DND-41 (cell line): ENCODE results near the gene TFCP2.

Experiments used
- EZH2 ChIP-seq: IDR thresholded peaks from 3 replicates; pipeline ENCODE4 v1.6.1; 2012; ENCODE audit warnings: borderline replicate concordance, low read depth, mild to moderate bottlenecking, moderate library complexity, low read length, inconsistent platforms; ENCODE audit not compliant: severe bottlenecking
- TF ChIP-seq, protein P1 (sequence below): IDR thresholded peaks from 2 replicates; pipeline ENCODE4 v1.5.1; 2012; ENCODE audit warnings: borderline replicate concordance, low read length, moderate library complexity, mild to moderate bottlenecking; ENCODE audit not compliant: poor library complexity, severe bottlenecking; ENCODE audit errors: extremely low read depth

DNA sequence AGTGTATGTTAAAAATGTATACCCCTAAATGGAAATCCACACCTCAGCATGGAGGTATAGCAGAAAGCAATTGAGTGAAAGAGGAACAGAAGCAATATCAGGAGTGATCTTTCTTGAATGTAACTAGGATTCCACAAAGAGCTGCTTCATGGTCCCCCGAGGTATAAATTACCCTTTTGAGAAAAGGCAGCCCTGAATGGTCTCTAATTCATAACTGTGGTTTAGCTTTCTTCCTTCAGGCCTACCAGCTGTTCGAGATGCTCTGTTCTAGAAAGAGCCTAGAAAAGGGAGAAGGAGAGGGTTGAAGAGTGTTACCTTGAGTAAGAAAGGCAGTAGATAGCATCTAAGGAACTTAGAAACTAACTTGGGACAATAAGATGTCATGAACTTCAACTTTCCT, 46.6 kb downstream of the TFCP2 start:
- TF ChIP-seq, protein P1, sequence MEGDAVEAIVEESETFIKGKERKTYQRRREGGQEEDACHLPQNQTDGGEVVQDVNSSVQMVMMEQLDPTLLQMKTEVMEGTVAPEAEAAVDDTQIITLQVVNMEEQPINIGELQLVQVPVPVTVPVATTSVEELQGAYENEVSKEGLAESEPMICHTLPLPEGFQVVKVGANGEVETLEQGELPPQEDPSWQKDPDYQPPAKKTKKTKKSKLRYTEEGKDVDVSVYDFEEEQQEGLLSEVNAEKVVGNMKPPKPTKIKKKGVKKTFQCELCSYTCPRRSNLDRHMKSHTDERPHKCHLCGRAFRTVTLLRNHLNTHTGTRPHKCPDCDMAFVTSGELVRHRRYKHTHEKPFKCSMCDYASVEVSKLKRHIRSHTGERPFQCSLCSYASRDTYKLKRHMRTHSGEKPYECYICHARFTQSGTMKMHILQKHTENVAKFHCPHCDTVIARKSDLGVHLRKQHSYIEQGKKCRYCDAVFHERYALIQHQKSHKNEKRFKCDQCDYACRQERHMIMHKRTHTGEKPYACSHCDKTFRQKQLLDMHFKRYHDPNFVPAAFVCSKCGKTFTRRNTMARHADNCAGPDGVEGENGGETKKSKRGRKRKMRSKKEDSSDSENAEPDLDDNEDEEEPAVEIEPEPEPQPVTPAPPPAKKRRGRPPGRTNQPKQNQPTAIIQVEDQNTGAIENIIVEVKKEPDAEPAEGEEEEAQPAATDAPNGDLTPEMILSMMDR = no peak
- TF ChIP-seq EZH2 = no peak
